OCI-LY1 (cell line): ENCODE data around the gene CCDC40.

Experiments used
- CTCF ChIP-seq: fragments of 200-600 bp; sonication (generic), shearing (Covaris generic); IDR thresholded peaks from 2 replicates; pipeline ENCODE4 v1.5.1; 2017; ENCODE audit warnings: mild to moderate bottlenecking, antibody characterized with exemption, low read length, moderate library complexity, mixed read lengths
- EZH2 ChIP-seq: fragments of 200-600 bp; sonication (generic), shearing (Covaris generic); IDR thresholded peaks from 2 replicates; pipeline ENCODE4 v1.8.0; 2017; ENCODE audit warnings: borderline replicate concordance, mixed run types, mild to moderate bottlenecking, antibody characterized with exemption, low read length, moderate library complexity, mixed read lengths

- TF ChIP-seq CTCF (no peak), EZH2 (no peak)
Measured at GRCh38 chr17:80142929-80143328, 106.5 kb downstream of the CCDC40 start.
